Naive thymus-derived CD4-positive, alpha-beta T cell (primary cell): Measurements from ENCODE around the gene TMEM163. TPM values are rescaled to one million over a fixed set of nuclear protein-coding genes. Genes with fewer than 3 reads are reported as not detected.
A peak's percentile ranks its signal among the peaks of the same experiment; 100 is the strongest.

Experiments
- ATAC-seq: fragments of 150-1000 bp; cut with Tn5 transposase; 2 replicates; pipeline ENCODE4 v1.10.0; 2021; ENCODE audit warnings: mild to moderate bottlenecking, moderate library complexity
- CTCF ChIA-PET: fragments of 350-600 bp; sonication (Branson Sonifier 250); formaldehyde crosslinking; loops from one replicate; lab custom pipeline; 2021; ENCODE audit warnings: antibody characterized with exemption; lab: Charles Lee
- POLR2A ChIA-PET: fragments of 350-600 bp; sonication (Branson Sonifier 250); formaldehyde crosslinking; loops from one replicate; lab custom pipeline; 2021; ENCODE audit warnings: antibody characterized with exemption, inconsistent platforms; lab: Charles Lee
- DNase-seq, 9 donors: peaks; one replicate each; pipeline versions ENCODE4 v3.0.0 to v3.0.0-alpha.2; 2020 to 2022; ENCODE audit warnings: mixed read lengths in 1 of 9
- H3K27ac ChIP-seq: one replicate; pipeline ENCODE4 v1.7.0; 2013; ENCODE audit warnings: mild to moderate bottlenecking, low read depth, low read length, moderate library complexity
- H3K27me3 ChIP-seq, 2 donors: one replicate each; pipeline ENCODE4 v1.7.0; 2013; ENCODE audit warnings: low read length in 2 of 2, mild to moderate bottlenecking in 2 of 2, moderate library complexity in 2 of 2; ENCODE audit not compliant: control insufficient read depth in 2 of 2, insufficient read depth in 2 of 2
- H3K36me3 ChIP-seq, 3 experiments: 1 replicate in 2 of 3; 2 replicates in 1 of 3; pipeline ENCODE4 v1.7.0; 2013; ENCODE audit warnings: low read length in 3 of 3, mild to moderate bottlenecking in 3 of 3, moderate library complexity in 1 of 3; ENCODE audit not compliant: insufficient read depth in 3 of 3, control insufficient read depth in 2 of 3
- H3K4me1 ChIP-seq, 2 donors: one replicate each; pipeline ENCODE4 v1.7.0; 2013; ENCODE audit warnings: low read length in 2 of 2, mild to moderate bottlenecking in 2 of 2, moderate library complexity in 1 of 2; ENCODE audit not compliant: control insufficient read depth in 2 of 2, insufficient read depth in 2 of 2
- H3K4me3 ChIP-seq: 2 replicates; pipeline ENCODE4 v1.7.0; 2013; ENCODE audit warnings: mild to moderate bottlenecking, low read length
- H3K9me3 ChIP-seq, 3 experiments: 1 replicate in 2 of 3; 2 replicates in 1 of 3; pipeline ENCODE4 v1.7.0; 2013; ENCODE audit warnings: low read length in 3 of 3; ENCODE audit not compliant: control insufficient read depth in 2 of 3
- H3K27ac Mint-ChIP-seq, 9 donors: one replicate each; pipeline ENCODE4 v1.8.0; 2020 to 2022; ENCODE audit warnings: mixed read lengths in 9 of 9, mild to moderate bottlenecking in 8 of 9, moderate library complexity in 5 of 9, inconsistent platforms in 2 of 9
- H3K27me3 Mint-ChIP-seq, 5 donors: one replicate each; pipeline ENCODE4 v1.8.0; 2021 to 2022; ENCODE audit warnings: mixed read lengths in 5 of 5, mild to moderate bottlenecking in 1 of 5
- H3K36me3 Mint-ChIP-seq, 5 donors: one replicate each; pipeline ENCODE4 v1.8.0; 2020 to 2022; ENCODE audit warnings: mixed read lengths in 5 of 5, mild to moderate bottlenecking in 3 of 5, inconsistent platforms in 1 of 5
- H3K4me1 Mint-ChIP-seq, 7 donors: one replicate each; pipeline ENCODE4 v1.8.0; 2020 to 2022; ENCODE audit warnings: mixed read lengths in 7 of 7, mild to moderate bottlenecking in 3 of 7, inconsistent platforms in 1 of 7
- H3K4me3 Mint-ChIP-seq, 10 donors: one replicate each; pipeline ENCODE4 v1.8.0; 2020 to 2022; ENCODE audit warnings: mild to moderate bottlenecking in 10 of 10, mixed read lengths in 10 of 10, moderate library complexity in 6 of 10, inconsistent platforms in 2 of 10
- H3K9me3 Mint-ChIP-seq, 11 donors: one replicate each; pipeline ENCODE4 v1.8.0; 2020 to 2022; ENCODE audit warnings: mixed read lengths in 11 of 11, mild to moderate bottlenecking in 4 of 11, inconsistent platforms in 1 of 11, moderate library complexity in 1 of 11
- intact Hi-C, 2 donors: fragments of 100-400 bp; cut with micrococcal nuclease; formaldehyde crosslinking; loops; one replicate each; pipeline ENCODE4 v1.15.1; 2023
- polyA plus RNA-seq, 2 donors: library from polyadenylated mRNA; unstranded; fragments of 300-500 nt; fragmentation: Illumina TruSeq; gene quantifications; one replicate each; pipeline ENCODE4 v1.2.3, GENCODE V29; 2021
- total RNA-seq, 6 experiments: library from RNA in 5 of 6; stranded (reverse) in 5 of 6; gene quantifications; 1 replicate in 5 of 6; 2 replicates in 1 of 6; pipeline ENCODE4 v1.2.3 and lab custom pipeline; 2021 to 2026

Gene TMEM163
- total and polyA plus RNA-seq, 7 experiments from 2014 or later: 0.13 to 0.71 (median 0.21) TPM; not detected in 2

- Mint-ChIP-seq H3K27ac (peak overlapping the region in 6 of 9 donors; percentile 6 to 63 (median 40)), H3K4me1 (peaks cover 17 to 47% (median 38%) of the 10 kb centered on the region in 7 donors), H3K4me3 (no peak overlapping the region), H3K9me3 (no peaks in the 10 kb centered on the region), H3K27me3 (no peaks in the 10 kb centered on the region), H3K36me3 (peaks cover 0 to 21% (median 0%) of the 10 kb centered on the region in 5 donors)
- H3K4me3 ChIP-seq: no peak overlapping the region
- H3K27ac ChIP-seq: no peak overlapping the region
- POLR2A ChIA-PET: interaction anchor here (2.6 kb wide), 1 partner anchor 295 kb away, joined by 16 read pairs; no protein-coding TSS in a partner anchor
- CTCF ChIA-PET: interaction anchor here (0.7 to 5.2 kb wide), 18 partner anchors 10 to 568 kb away, joined by 3 to 102 read pairs (median 4); no protein-coding TSS in a partner anchor
- no peaks in the 10 kb centered on the region for H3K9me3 ChIP-seq
- no peaks in the 10 kb centered on the region for H3K27me3 ChIP-seq
- no peaks in the 10 kb centered on the region for H3K36me3 ChIP-seq
- H3K4me1 ChIP-seq: peaks cover 6 to 17% of the 10 kb centered on the region in 2 donors
- ATAC-seq: peak; percentile 95
- peak; percentile 27 to 83 (median 70) for DNase-seq
- intact Hi-C loops: loop anchor here (1.0 to 5.0 kb wide), 6 partner anchors 167 to 526 kb away; no protein-coding TSS in a partner anchor
These were observed 306.8 kb downstream of the TMEM163 start for GRCh38 chr2:134411828-134412638.

- CTCF ChIA-PET: interaction anchor here (0.7 to 5.2 kb wide), 17 partner anchors 9 to 568 kb away, joined by 3 to 102 read pairs (median 5); no protein-coding TSS in a partner anchor
- Mint-ChIP-seq H3K27me3 (no peaks in the 10 kb centered on the region), H3K4me1 (peaks cover 19 to 49% (median 39%) of the 10 kb centered on the region in 7 donors), H3K4me3 (peak overlapping the region in 2 of 10 donors; percentile 15 to 31), H3K36me3 (peaks cover 0 to 21% (median under 1%) of the 10 kb centered on the region in 5 donors), H3K9me3 (no peaks in the 10 kb centered on the region), H3K27ac (peak overlapping the region in 6 of 9 donors; percentile 16 to 63 (median 42))
- H3K4me1 ChIP-seq: peaks cover 6 to 17% of the 10 kb centered on the region in 2 donors
- H3K27ac ChIP-seq: no peak overlapping the region
- intact Hi-C loops: loop anchor here (5.0 kb wide), 2 partner anchors 179 to 204 kb away; no protein-coding TSS in a partner anchor
- no peak for DNase-seq
- H3K4me3 ChIP-seq: no peak overlapping the region
- no peaks in the 10 kb centered on the region for H3K36me3 ChIP-seq
- ATAC-seq: no peak
- no peaks in the 10 kb centered on the region for H3K27me3 ChIP-seq
- POLR2A ChIA-PET: interaction anchor here (2.6 kb wide), 1 partner anchor 294 kb away, joined by 16 read pairs; no protein-coding TSS in a partner anchor
- no peaks in the 10 kb centered on the region for H3K9me3 ChIP-seq
These were observed 307.4 kb downstream of the TMEM163 start for GRCh38 chr2:134411279-134411827.

GRCh38 chr2:134410831-134411231, 308.0 kb downstream of the TMEM163 start:
- H3K9me3 ChIP-seq: no peaks in the 10 kb centered on the region
- no peaks in the 10 kb centered on the region for H3K9me3 Mint-ChIP-seq
- H3K4me1 ChIP-seq: peaks cover 6 to 17% of the 10 kb centered on the region in 2 donors
- CTCF ChIA-PET: interaction anchor here (1.1 to 5.2 kb wide), 10 partner anchors 9 to 524 kb away, joined by 3 to 102 read pairs (median 6); no protein-coding TSS in a partner anchor
- H3K4me3 Mint-ChIP-seq: no peak overlapping the region
- POLR2A ChIA-PET: interaction anchor here (2.6 kb wide), 1 partner anchor 293 kb away, joined by 16 read pairs; no protein-coding TSS in a partner anchor
- peaks cover 19 to 49% (median 42%) of the 10 kb centered on the region in 7 donors for H3K4me1 Mint-ChIP-seq
- no peaks in the 10 kb centered on the region for H3K27me3 ChIP-seq
- DNase-seq (no peak), ATAC-seq (no peak)
- intact Hi-C loops: loop anchor here (5.0 kb wide), 2 partner anchors 179 to 204 kb away; no protein-coding TSS in a partner anchor
- H3K27me3 Mint-ChIP-seq: no peaks in the 10 kb centered on the region
- H3K36me3 ChIP-seq: no peaks in the 10 kb centered on the region
- H3K4me3 ChIP-seq: no peak overlapping the region
- H3K36me3 Mint-ChIP-seq: peaks cover 0 to 21% (median 5%) of the 10 kb centered on the region in 5 donors
- peak overlapping the region in 4 of 9 donors; percentile 26 to 74 (median 44) for H3K27ac Mint-ChIP-seq
- no peak overlapping the region for H3K27ac ChIP-seq

- Histone ChIP-seq H3K36me3 (no peaks in the 10 kb centered on the region), H3K4me3 (no peak overlapping the region), H3K9me3 (no peaks in the 10 kb centered on the region), H3K27ac (no peak overlapping the region), H3K4me1 (peaks cover 6 to 17% of the 10 kb centered on the region in 2 donors), H3K27me3 (no peaks in the 10 kb centered on the region)
- H3K27ac Mint-ChIP-seq: peak overlapping the region in 4 of 9 donors; percentile 8 to 61 (median 42)
- ATAC-seq: no peak
- POLR2A ChIA-PET: no interaction called here
- peaks cover 0 to 16% (median 5%) of the 10 kb centered on the region in 5 donors for H3K36me3 Mint-ChIP-seq
- no peaks in the 10 kb centered on the region for H3K27me3 Mint-ChIP-seq
- no peaks in the 10 kb centered on the region for H3K9me3 Mint-ChIP-seq
- DNase-seq: no peak
- CTCF ChIA-PET: interaction anchor here (5.2 kb wide), 1 partner anchor 292 kb away, joined by 102 read pairs; no protein-coding TSS in a partner anchor
- peaks cover 19 to 49% (median 42%) of the 10 kb centered on the region in 7 donors for H3K4me1 Mint-ChIP-seq
- no peak overlapping the region for H3K4me3 Mint-ChIP-seq
- intact Hi-C loops: loop anchor here (5.0 kb wide), 2 partner anchors 178 to 203 kb away; no protein-coding TSS in a partner anchor
These were observed 308.8 kb downstream of the TMEM163 start for GRCh38 chr2:134410006-134410405.

GRCh38 chr2:134408791-134409190, 310.0 kb downstream of the TMEM163 start:
- no peaks in the 10 kb centered on the region for H3K9me3 Mint-ChIP-seq
- no peak overlapping the region for H3K4me3 ChIP-seq
- H3K4me1 Mint-ChIP-seq: peaks cover 19 to 55% (median 42%) of the 10 kb centered on the region in 7 donors
- no peaks in the 10 kb centered on the region for H3K27me3 ChIP-seq
- ChIA-PET POLR2A (interaction anchor here (1.2 kb wide), 1 partner anchor 148 kb away, joined by 3 read pairs; no protein-coding TSS in a partner anchor), CTCF (no interaction called here)
- H3K36me3 Mint-ChIP-seq: peaks cover 0 to 14% (median 6%) of the 10 kb centered on the region in 5 donors
- no peak overlapping the region for H3K27ac ChIP-seq
- DNase-seq (no peak), ATAC-seq (no peak)
- H3K4me3 Mint-ChIP-seq: no peak overlapping the region
- no peaks in the 10 kb centered on the region for H3K9me3 ChIP-seq
- H3K27me3 Mint-ChIP-seq: no peaks in the 10 kb centered on the region
- H3K36me3 ChIP-seq: no peaks in the 10 kb centered on the region
- intact Hi-C loops: no loop called here
- H3K4me1 ChIP-seq: peaks cover 6 to 17% of the 10 kb centered on the region in 2 donors
- peak overlapping the region in 2 of 9 donors; percentile 24 to 43 for H3K27ac Mint-ChIP-seq

- no peak overlapping the region for H3K27ac ChIP-seq
- peaks cover 0 to 2% (median 2%) of the 10 kb centered on the region in 3 experiments for H3K36me3 ChIP-seq
- H3K9me3 Mint-ChIP-seq: no peaks in the 10 kb centered on the region
- peak overlapping the region in 5 of 9 donors; percentile 19 to 53 (median 37) for H3K27ac Mint-ChIP-seq
- H3K36me3 Mint-ChIP-seq: peaks cover 4 to 17% (median 8%) of the 10 kb centered on the region in 5 donors
- H3K4me3 Mint-ChIP-seq: no peak overlapping the region
- ATAC-seq (no peak), DNase-seq (no peak)
- ChIA-PET CTCF (no interaction called here), POLR2A (interaction anchor here (1.2 kb wide), 1 partner anchor 148 kb away, joined by 3 read pairs; no protein-coding TSS in a partner anchor)
- no peak overlapping the region for H3K4me3 ChIP-seq
- H3K9me3 ChIP-seq: no peaks in the 10 kb centered on the region
- peaks cover 21 to 55% (median 42%) of the 10 kb centered on the region in 7 donors for H3K4me1 Mint-ChIP-seq
- H3K27me3 Mint-ChIP-seq: no peaks in the 10 kb centered on the region
- no peaks in the 10 kb centered on the region for H3K27me3 ChIP-seq
- peaks cover 6 to 17% of the 10 kb centered on the region in 2 donors for H3K4me1 ChIP-seq
- intact Hi-C loops: no loop called here
These were observed 310.4 kb downstream of the TMEM163 start for GRCh38 chr2:134408386-134408785.
